GM10248 (cell line): ENCODE results near the gene PDK2.

Experiments used
- CTCF ChIA-PET: fragments of 300-600 bp; sonication (Branson Sonifier 250); formaldehyde crosslinking; extraction: SDS; loops from one replicate; lab custom pipeline; 2021; ENCODE audit warnings: antibody characterized with exemption; lab: Yijun Ruan, JAX
- POLR2A ChIA-PET: fragments of 350-650 bp; sonication (Branson Sonifier 250); formaldehyde crosslinking; extraction: SDS; loops from one replicate; lab custom pipeline; 2020; ENCODE audit warnings: antibody characterized with exemption; lab: Yijun Ruan, JAX
- DNase-seq: peaks from one replicate; pipeline ENCODE4 v3.0.0; 2012; ENCODE audit errors: extremely low spot score
- CTCF ChIP-seq: IDR thresholded peaks from 2 replicates; pipeline ENCODE4 v1.5.1; 2012; ENCODE audit warnings: mild to moderate bottlenecking, low read depth; ENCODE audit errors: extremely low read depth, missing control alignments, control extremely low read depth

Gene PDK2

GRCh38 chr17:50146927-50147665 lies 51.9 kb downstream of the PDK2 start:
- no peak for DNase-seq
- CTCF ChIA-PET = interaction anchor here (0.7 to 10.7 kb wide), 9 partner anchors 7 to 53 kb away, joined by 3 to 96 read pairs (median 3); partner anchors contain the start of gene SGCA
- POLR2A ChIA-PET = interaction anchor here (0.7 kb wide), 1 partner anchor 319 kb away, joined by 5 read pairs; no protein-coding TSS in a partner anchor
- TF ChIP-seq CTCF = no peak

DNA sequence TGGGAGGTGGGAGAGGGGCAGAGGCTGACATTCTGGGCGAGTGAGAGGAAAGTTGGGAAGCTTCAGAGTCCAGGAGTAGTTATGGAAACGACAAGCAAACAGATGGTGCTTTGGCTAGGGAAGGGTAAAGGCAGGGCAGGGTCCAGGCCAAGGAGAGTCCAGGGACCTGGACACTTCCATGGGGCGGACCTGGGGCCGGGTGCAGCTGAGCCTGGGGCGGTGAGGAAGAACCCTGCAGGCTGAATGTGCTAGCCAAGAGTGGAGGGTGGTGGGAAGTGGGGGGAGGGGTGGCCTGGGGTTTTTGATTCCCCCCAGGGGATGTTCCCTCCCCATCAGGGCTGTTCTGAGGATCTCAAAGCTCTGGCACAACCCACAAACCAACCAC lies 52.7 kb downstream of the PDK2 start:
- ChIA-PET POLR2A (no interaction called here), CTCF (interaction anchor here (0.9 to 10.7 kb wide), 6 partner anchors 8 to 54 kb away, joined by 3 to 96 read pairs (median 8); no protein-coding TSS in a partner anchor)
- DNase-seq = no peak
- no peak for TF ChIP-seq CTCF

DNA sequence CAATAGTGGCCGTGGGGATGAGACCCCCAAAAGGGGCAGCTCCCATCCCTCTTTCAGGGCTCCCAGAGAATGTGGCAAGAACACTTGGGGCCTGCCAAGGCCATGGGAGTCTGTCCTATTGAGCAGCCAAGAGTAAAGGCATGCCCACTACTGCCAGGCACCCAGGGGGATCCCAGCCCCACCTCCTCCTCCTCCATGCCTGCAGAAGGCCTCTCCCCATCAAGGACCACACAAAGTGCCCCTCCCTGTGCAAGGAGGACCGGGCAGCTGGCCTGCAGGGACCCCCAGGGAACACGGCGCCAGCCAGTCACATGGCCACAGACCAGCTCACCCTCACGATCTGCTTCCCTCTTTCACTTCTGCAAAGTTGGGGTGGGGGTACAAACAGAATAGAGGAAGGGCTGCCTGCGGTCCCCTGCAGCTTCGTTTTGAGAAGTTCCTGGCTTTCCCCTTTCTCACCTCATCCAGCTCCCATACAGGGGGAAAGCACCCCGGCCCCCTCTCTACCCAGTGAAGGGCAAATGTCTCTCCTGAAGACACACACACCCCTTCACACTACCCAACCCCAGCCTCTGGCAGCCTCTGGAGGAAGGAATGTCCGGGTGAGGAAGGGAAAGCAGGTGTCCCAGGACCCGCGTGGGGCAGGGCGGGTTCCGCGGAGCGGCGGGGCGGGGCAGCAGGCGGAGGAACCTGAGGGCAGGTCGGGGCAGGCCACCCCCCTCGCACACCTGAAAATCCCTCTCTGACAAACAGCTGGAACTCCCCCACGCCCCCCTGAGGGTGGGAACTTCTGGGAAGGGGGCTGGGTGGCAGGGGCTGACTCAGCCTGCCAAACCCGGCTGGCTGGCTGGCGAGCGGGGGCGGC lies 53.3 kb downstream of the PDK2 start:
- TF ChIP-seq CTCF = no peak
- ChIA-PET CTCF (interaction anchor here (0.9 to 10.7 kb wide), 8 partner anchors 9 to 54 kb away, joined by 3 to 96 read pairs (median 4); no protein-coding TSS in a partner anchor), POLR2A (no interaction called here)
- DNase-seq = peak; percentile 83

DNA sequence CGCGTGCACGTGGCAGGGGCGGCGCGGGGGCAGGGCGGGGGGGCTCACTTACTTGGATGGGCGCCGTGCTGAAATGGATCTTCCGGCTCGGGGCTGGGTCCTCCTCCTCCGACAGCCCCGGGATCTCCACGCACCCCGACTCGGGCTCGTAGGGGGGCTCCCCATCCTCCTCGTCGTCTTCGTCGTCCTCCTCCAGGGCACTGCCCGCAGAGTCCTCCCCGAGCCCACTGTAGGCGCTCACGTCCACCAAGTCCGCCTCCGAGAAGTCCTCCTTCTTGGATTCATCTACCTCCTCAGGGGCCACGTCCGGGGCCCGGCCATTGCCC lies 53.9 kb downstream of the PDK2 start:
- TF ChIP-seq CTCF = no peak
- CTCF ChIA-PET = interaction anchor here (1.4 to 10.7 kb wide), 5 partner anchors 9 to 34 kb away, joined by 3 to 96 read pairs (median 27); no protein-coding TSS in a partner anchor
- DNase-seq = no peak
- POLR2A ChIA-PET = no interaction called here

- DNase-seq = no peak
- POLR2A ChIA-PET = interaction anchor here (0.5 kb wide), 1 partner anchor 23 kb away, joined by 5 read pairs; no protein-coding TSS in a partner anchor
- CTCF ChIA-PET = interaction anchor here (0.7 to 10.7 kb wide), 7 partner anchors 10 to 143 kb away, joined by 3 to 96 read pairs (median 4); no protein-coding TSS in a partner anchor
- no peak for TF ChIP-seq CTCF
Measured at GRCh38 chr17:50149417-50150353, 54.5 kb downstream of the PDK2 start.
